ENCODE measurements around the gene SHB. TPM values are rescaled to one million over a fixed set of nuclear protein-coding genes. Genes with fewer than 3 reads are reported as not detected.
"Not testable (repeated sequence)": the region's sequence is repeated elsewhere in the genome, so short reads cannot be mapped to it uniquely, and the experiment has no call there.

Gene SHB
- total RNA-seq, 1 experiment from 2014 or later: 23.8 TPM

GRCh38 chr9:37889536-37889935 lies 179.5 kb downstream of the SHB start:
- Histone ChIP-seq H3K36me3 (ENCODE audit: low read depth) (no peaks in the 10 kb centered on the region), H3K9me3 (ENCODE audit: insufficient read depth, low read depth) (no peaks in the 10 kb centered on the region)
- CTCF ChIA-PET: no interaction called here

GRCh38 chr9:37887977-37888583 lies 180.9 kb downstream of the SHB start:
- POLR2A ChIA-PET (ENCODE audit: unreplicated experiment); H2AFZ ChIP-seq; CTCF ChIA-PET; intact Hi-C loops (cut with micrococcal nuclease; ENCODE audit: unreplicated experiment); BruUV-seq (replicated peaks); H3K36me3 ChIP-seq (ENCODE audit: low read depth); H3K27me3 ChIP-seq (ENCODE audit: insufficient read depth, low read depth); H3K27ac ChIP-seq; H4K20me1 ChIP-seq (ENCODE audit: insufficient read depth); H3K79me2 ChIP-seq (ENCODE audit: low read depth); H3K9me3 ChIP-seq (ENCODE audit: insufficient read depth, low read depth); H3F3A ChIP-seq (ENCODE audit: insufficient read depth, low read depth); H3K9me2 ChIP-seq (ENCODE audit: insufficient read depth); H3K4me2 ChIP-seq; DNase-seq; H3K4me3 ChIP-seq; H3K4me1 ChIP-seq (replicated peaks; ENCODE audit: insufficient read depth): not testable (repeated sequence)

More at GRCh38 chr9:37889536-37889935, 179.5 kb downstream of the SHB start:
- intact Hi-C loops (cut with micrococcal nuclease; ENCODE audit: unreplicated experiment): no loop called here
- no TSS peak for BruUV-seq (replicated peaks)
- no peaks in the 10 kb centered on the region for H4K20me1 ChIP-seq (ENCODE audit: insufficient read depth)
- no peak overlapping the region for H3K4me3 ChIP-seq
- H3K79me2 ChIP-seq (ENCODE audit: low read depth): no peaks in the 10 kb centered on the region
- no peak overlapping the region for H3K27ac ChIP-seq
- H3K9me2 ChIP-seq (ENCODE audit: insufficient read depth): no peaks in the 10 kb centered on the region
- no peak overlapping the region for H3K4me2 ChIP-seq
- H2AFZ ChIP-seq: no peak overlapping the region
- POLR2A ChIA-PET (ENCODE audit: unreplicated experiment): no interaction called here
- H3K27me3 ChIP-seq (ENCODE audit: insufficient read depth, low read depth): no peaks in the 10 kb centered on the region
- no peak for DNase-seq
- no peak for TF ChIP-seq CTCF (conservative IDR thresholded peaks at IDR 0.05)
- no peak for TF ChIP-seq EZH2 (IDR thresholded peaks at IDR 0.05; ENCODE audit: low read depth)
- no peaks in the 10 kb centered on the region for H3K4me1 ChIP-seq (replicated peaks; ENCODE audit: insufficient read depth)
- no peaks in the 10 kb centered on the region for H3F3A ChIP-seq (ENCODE audit: insufficient read depth, low read depth)

GRCh38 chr9:37880916-37881479 lies 188.0 kb downstream of the SHB start:
- CTCF ChIA-PET: no interaction called here
- no peak overlapping the region for H3K4me2 ChIP-seq
- no peak overlapping the region for H2AFZ ChIP-seq
- no peaks in the 10 kb centered on the region for H3F3A ChIP-seq (ENCODE audit: insufficient read depth, low read depth)
- no peaks in the 10 kb centered on the region for H3K36me3 ChIP-seq (ENCODE audit: low read depth)
- H3K27me3 ChIP-seq (ENCODE audit: insufficient read depth, low read depth): no peaks in the 10 kb centered on the region
- BruUV-seq (replicated peaks): no TSS peak
- H3K9me2 ChIP-seq (ENCODE audit: insufficient read depth): no peaks in the 10 kb centered on the region
- no peaks in the 10 kb centered on the region for H3K79me2 ChIP-seq (ENCODE audit: low read depth)
- H4K20me1 ChIP-seq (ENCODE audit: insufficient read depth): no peaks in the 10 kb centered on the region
- no peak overlapping the region for H3K27ac ChIP-seq
- no peaks in the 10 kb centered on the region for H3K9me3 ChIP-seq (ENCODE audit: insufficient read depth, low read depth)
- no peak for DNase-seq
- no peaks in the 10 kb centered on the region for H3K4me1 ChIP-seq (replicated peaks; ENCODE audit: insufficient read depth)
- TF ChIP-seq CTCF (conservative IDR thresholded peaks at IDR 0.05): no peak
- TF ChIP-seq EZH2 (IDR thresholded peaks at IDR 0.05; ENCODE audit: low read depth): no peak
- intact Hi-C loops (cut with micrococcal nuclease; ENCODE audit: unreplicated experiment): no loop called here
- POLR2A ChIA-PET (ENCODE audit: unreplicated experiment): interaction anchor here (0.6 kb wide), 3 partner anchors 23 to 825 kb away, joined by 3 to 7 read pairs (median 3); no protein-coding TSS in a partner anchor
- H3K4me3 ChIP-seq: no peak overlapping the region

GRCh38 chr9:37876376-37876775 lies 192.7 kb downstream of the SHB start:
- Histone ChIP-seq H3K4me1 (replicated peaks; ENCODE audit: insufficient read depth) (no peaks in the 10 kb centered on the region), H3K4me3 (no peak overlapping the region), H3K4me2 (no peak overlapping the region), H3K9me3 (ENCODE audit: insufficient read depth, low read depth) (no peaks in the 10 kb centered on the region), H3K79me2 (ENCODE audit: low read depth) (no peaks in the 10 kb centered on the region), H4K20me1 (ENCODE audit: insufficient read depth) (no peaks in the 10 kb centered on the region), H3F3A (ENCODE audit: insufficient read depth, low read depth) (no peaks in the 10 kb centered on the region), H3K27me3 (ENCODE audit: insufficient read depth, low read depth) (no peaks in the 10 kb centered on the region), H3K9me2 (ENCODE audit: insufficient read depth) (no peaks in the 10 kb centered on the region), H2AFZ (no peak overlapping the region), H3K27ac (no peak overlapping the region), H3K36me3 (ENCODE audit: low read depth) (no peaks in the 10 kb centered on the region)
- POLR2A ChIA-PET (ENCODE audit: unreplicated experiment): no interaction called here
- TF ChIP-seq CTCF (conservative IDR thresholded peaks at IDR 0.05): no peak
- no peak for TF ChIP-seq EZH2 (IDR thresholded peaks at IDR 0.05; ENCODE audit: low read depth)
- intact Hi-C loops (cut with micrococcal nuclease; ENCODE audit: unreplicated experiment): no loop called here
- CTCF ChIA-PET: no interaction called here
- DNase-seq: no peak
- BruUV-seq (replicated peaks): no TSS peak
